ENCODE results near the gene CAPS2.

The CAPS2 gene

DNA sequence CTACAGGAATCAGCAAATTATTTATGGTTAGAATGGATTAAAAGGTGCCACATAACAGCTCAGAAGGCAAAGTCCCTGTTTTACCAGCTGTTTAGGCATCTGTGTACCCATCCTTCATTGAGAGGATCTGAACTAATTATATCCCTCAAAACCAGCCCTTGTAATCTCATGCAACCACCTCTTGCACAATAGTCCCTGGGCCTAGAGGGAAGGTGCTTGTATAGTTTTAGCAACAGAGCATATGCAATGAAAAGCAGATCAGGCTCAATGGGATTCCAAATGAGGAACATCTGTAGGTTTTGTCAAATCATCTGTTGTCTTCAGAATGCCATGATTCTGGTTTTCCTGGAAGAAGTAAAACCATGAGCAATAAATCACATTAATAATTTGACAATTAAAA, 34.8 kb upstream of the CAPS2 start:
- Histone ChIP-seq H4K8ac (ENCODE audit: low read depth, low read length) (no peak overlapping the region), H3K18ac (ENCODE audit: low read length) (no peak overlapping the region), H2BK120ac (ENCODE audit: low read depth, low read length) (no peak overlapping the region), H3K14ac (ENCODE audit: low read length) (no peak overlapping the region), H4K91ac (ENCODE audit: low read depth, low read length, poor library complexity) (no peak overlapping the region), H2BK15ac (ENCODE audit: low read length) (no peak overlapping the region), H2BK5ac (ENCODE audit: low read length) (no peak overlapping the region), H3K4me2 (ENCODE audit: insufficient read depth, low read length, poor library complexity, severe bottlenecking) (no peak overlapping the region), H2AFZ (ENCODE audit: low read length) (no peak overlapping the region), H2AK5ac (ENCODE audit: low read depth, low read length) (no peak overlapping the region), H3K27me3 (ENCODE audit: control insufficient read depth in 3 of 3, insufficient read depth in 3 of 3, low read depth in 1 of 3, low read length in 3 of 3) (no peaks in the 10 kb centered on the region), H3K4ac (ENCODE audit: low read length) (no peak overlapping the region), H3K36me3 (replicated peaks in 1 of 2; ENCODE audit: control insufficient read depth in 2 of 2, insufficient read depth in 2 of 2, low read length in 2 of 2) (no peaks in the 10 kb centered on the region), H2BK12ac (ENCODE audit: low read length) (no peak overlapping the region), H3K79me1 (ENCODE audit: low read depth, low read length) (no peaks in the 10 kb centered on the region), H3K27ac (replicated peaks; ENCODE audit: low read length) (no peak overlapping the region), H3K4me3 (ENCODE audit: low read length in 2 of 2) (no peak overlapping the region), H3K9me3 (replicated peaks in 1 of 2; ENCODE audit: control insufficient read depth in 2 of 2, insufficient read depth in 1 of 2, low read depth in 1 of 2, low read length in 2 of 2) (peaks cover 0 to 2% of the 10 kb centered on the region in 2 donors), H3K23ac (ENCODE audit: low read depth, low read length, poor library complexity) (no peak overlapping the region), H3K4me1 (ENCODE audit: control insufficient read depth in 2 of 2, insufficient read depth in 1 of 2, low read depth in 1 of 2, low read length in 2 of 2) (peaks cover 2 to 5% of the 10 kb centered on the region in 2 donors), H3K9ac (ENCODE audit: low read depth, low read length, poor library complexity) (no peak overlapping the region)
- DNase-seq (ENCODE audit: low spot score): no peak

DNA sequence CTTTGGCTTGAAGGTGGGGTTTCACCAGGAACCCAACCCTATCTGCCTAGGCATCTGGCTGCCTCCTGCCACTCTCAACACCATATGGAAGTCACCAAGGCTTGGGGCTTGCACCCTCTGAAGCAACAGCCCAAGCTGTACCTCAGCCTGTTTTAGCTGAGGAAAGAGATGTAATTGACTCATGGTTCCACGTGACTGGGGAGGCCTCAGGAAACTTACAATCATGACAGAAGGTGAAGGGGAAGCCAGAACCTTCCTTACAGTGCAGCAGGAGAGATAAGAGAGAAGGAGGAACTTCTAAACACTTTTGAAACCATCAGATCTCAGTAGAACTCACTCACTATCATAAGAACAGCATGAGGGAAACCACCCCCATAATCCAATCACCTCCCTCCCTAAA, 31.3 kb upstream of the CAPS2 start:
- Histone ChIP-seq H3K79me1 (ENCODE audit: low read depth, low read length) (no peaks in the 10 kb centered on the region), H2BK5ac (ENCODE audit: low read length) (no peak overlapping the region), H3K4me1 (ENCODE audit: control insufficient read depth in 2 of 2, insufficient read depth in 1 of 2, low read depth in 1 of 2, low read length in 2 of 2) (peaks cover 0 to 2% of the 10 kb centered on the region in 2 donors), H2AK5ac (ENCODE audit: low read depth, low read length) (no peak overlapping the region), H2AFZ (ENCODE audit: low read length) (no peak overlapping the region), H3K36me3 (replicated peaks in 1 of 2; ENCODE audit: control insufficient read depth in 2 of 2, insufficient read depth in 2 of 2, low read length in 2 of 2) (no peaks in the 10 kb centered on the region), H3K23ac (ENCODE audit: low read depth, low read length, poor library complexity) (no peak overlapping the region), H3K9me3 (replicated peaks in 1 of 2; ENCODE audit: control insufficient read depth in 2 of 2, insufficient read depth in 1 of 2, low read depth in 1 of 2, low read length in 2 of 2) (peaks cover 0 to 2% of the 10 kb centered on the region in 2 donors), H3K14ac (ENCODE audit: low read length) (no peak overlapping the region), H3K18ac (ENCODE audit: low read length) (no peak overlapping the region), H3K27ac (replicated peaks; ENCODE audit: low read length) (no peak overlapping the region), H4K8ac (ENCODE audit: low read depth, low read length) (no peak overlapping the region), H2BK15ac (ENCODE audit: low read length) (no peak overlapping the region), H2BK120ac (ENCODE audit: low read depth, low read length) (no peak overlapping the region), H3K4ac (ENCODE audit: low read length) (no peak overlapping the region), H4K91ac (ENCODE audit: low read depth, low read length, poor library complexity) (no peak overlapping the region), H2BK12ac (ENCODE audit: low read length) (no peak overlapping the region), H3K9ac (ENCODE audit: low read depth, low read length, poor library complexity) (no peak overlapping the region), H3K4me2 (ENCODE audit: insufficient read depth, low read length, poor library complexity, severe bottlenecking) (no peak overlapping the region), H3K4me3 (ENCODE audit: low read length in 2 of 2) (no peak overlapping the region), H3K27me3 (ENCODE audit: control insufficient read depth in 3 of 3, insufficient read depth in 3 of 3, low read depth in 1 of 3, low read length in 3 of 3) (no peaks in the 10 kb centered on the region)
- no peak for DNase-seq (ENCODE audit: low spot score)
- WGBS, 2 donors (ENCODE audit: extremely low coverage in 2 of 2, insufficient read length in 2 of 2, insufficient replicate concordance in 1 of 2): no CpG with 5 or more reads among the region's 1 CpG

DNA sequence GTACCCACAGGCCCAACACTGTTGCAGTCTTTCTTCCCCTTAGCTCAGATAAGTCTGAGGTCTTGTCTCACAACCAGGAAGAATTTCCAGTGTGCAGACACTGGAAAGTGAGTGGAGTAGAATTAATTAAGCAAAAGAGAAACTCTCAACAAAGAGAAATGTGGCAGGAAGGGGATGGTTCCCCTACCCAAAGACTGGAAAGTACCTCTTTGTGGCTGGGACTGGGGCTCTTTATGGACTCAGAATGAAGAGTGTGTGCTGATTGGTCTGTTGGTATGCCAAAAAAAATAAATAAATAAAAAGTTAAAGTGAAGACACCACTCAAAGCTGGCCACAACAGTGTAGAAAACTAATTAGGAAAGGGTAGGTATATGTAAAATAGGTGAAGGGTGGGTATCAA, 30.8 kb upstream of the CAPS2 start:
- Histone ChIP-seq H3K14ac (ENCODE audit: low read length) (no peak overlapping the region), H2AK5ac (ENCODE audit: low read depth, low read length) (no peak overlapping the region), H3K9ac (ENCODE audit: low read depth, low read length, poor library complexity) (no peak overlapping the region), H3K27me3 (ENCODE audit: control insufficient read depth in 3 of 3, insufficient read depth in 3 of 3, low read depth in 1 of 3, low read length in 3 of 3) (no peaks in the 10 kb centered on the region), H4K91ac (ENCODE audit: low read depth, low read length, poor library complexity) (no peak overlapping the region), H3K23ac (ENCODE audit: low read depth, low read length, poor library complexity) (no peak overlapping the region), H3K79me1 (ENCODE audit: low read depth, low read length) (no peaks in the 10 kb centered on the region), H3K4me1 (ENCODE audit: control insufficient read depth in 2 of 2, insufficient read depth in 1 of 2, low read depth in 1 of 2, low read length in 2 of 2) (peaks cover 0 to 2% of the 10 kb centered on the region in 2 donors), H3K9me3 (replicated peaks in 1 of 2; ENCODE audit: control insufficient read depth in 2 of 2, insufficient read depth in 1 of 2, low read depth in 1 of 2, low read length in 2 of 2) (peaks cover 0 to 2% of the 10 kb centered on the region in 2 donors), H3K4me2 (ENCODE audit: insufficient read depth, low read length, poor library complexity, severe bottlenecking) (no peak overlapping the region), H2BK120ac (ENCODE audit: low read depth, low read length) (no peak overlapping the region), H4K8ac (ENCODE audit: low read depth, low read length) (no peak overlapping the region), H3K4ac (ENCODE audit: low read length) (no peak overlapping the region), H3K18ac (ENCODE audit: low read length) (no peak overlapping the region), H2BK15ac (ENCODE audit: low read length) (no peak overlapping the region), H3K36me3 (replicated peaks in 1 of 2; ENCODE audit: control insufficient read depth in 2 of 2, insufficient read depth in 2 of 2, low read length in 2 of 2) (no peaks in the 10 kb centered on the region), H2AFZ (ENCODE audit: low read length) (no peak overlapping the region), H3K27ac (replicated peaks; ENCODE audit: low read length) (no peak overlapping the region), H3K4me3 (ENCODE audit: low read length in 2 of 2) (no peak overlapping the region), H2BK5ac (ENCODE audit: low read length) (no peak overlapping the region), H2BK12ac (ENCODE audit: low read length) (no peak overlapping the region)
- no peak for DNase-seq (ENCODE audit: low spot score)

- Histone ChIP-seq H3K9ac (ENCODE audit: low read depth, low read length, poor library complexity) (no peak overlapping the region), H3K4ac (ENCODE audit: low read length) (no peak overlapping the region), H3K4me3 (ENCODE audit: low read length in 2 of 2) (no peak overlapping the region), H3K4me1 (ENCODE audit: control insufficient read depth in 2 of 2, insufficient read depth in 1 of 2, low read depth in 1 of 2, low read length in 2 of 2) (no peaks in the 10 kb centered on the region), H3K9me3 (replicated peaks in 1 of 2; ENCODE audit: control insufficient read depth in 2 of 2, insufficient read depth in 1 of 2, low read depth in 1 of 2, low read length in 2 of 2) (no peaks in the 10 kb centered on the region), H2BK5ac (ENCODE audit: low read length) (no peak overlapping the region), H3K4me2 (ENCODE audit: insufficient read depth, low read length, poor library complexity, severe bottlenecking) (no peak overlapping the region), H3K79me1 (ENCODE audit: low read depth, low read length) (no peaks in the 10 kb centered on the region), H2BK12ac (ENCODE audit: low read length) (no peak overlapping the region), H3K14ac (ENCODE audit: low read length) (no peak overlapping the region), H3K27me3 (ENCODE audit: control insufficient read depth in 3 of 3, insufficient read depth in 3 of 3, low read depth in 1 of 3, low read length in 3 of 3) (no peaks in the 10 kb centered on the region), H2AK5ac (ENCODE audit: low read depth, low read length) (no peak overlapping the region), H3K23ac (ENCODE audit: low read depth, low read length, poor library complexity) (no peak overlapping the region), H4K91ac (ENCODE audit: low read depth, low read length, poor library complexity) (no peak overlapping the region), H3K18ac (ENCODE audit: low read length) (no peak overlapping the region), H2AFZ (ENCODE audit: low read length) (no peak overlapping the region), H3K27ac (replicated peaks; ENCODE audit: low read length) (no peak overlapping the region), H3K36me3 (replicated peaks in 1 of 2; ENCODE audit: control insufficient read depth in 2 of 2, insufficient read depth in 2 of 2, low read length in 2 of 2) (no peaks in the 10 kb centered on the region), H4K8ac (ENCODE audit: low read depth, low read length) (no peak overlapping the region), H2BK15ac (ENCODE audit: low read length) (no peak overlapping the region), H2BK120ac (ENCODE audit: low read depth, low read length) (no peak overlapping the region)
- no peak for DNase-seq (ENCODE audit: low spot score)
Measured at GRCh38 chr12:75354011-75354410, 23.9 kb upstream of the CAPS2 start.
